ENCODE results near the gene DDX52. TPM values are rescaled to one million over a fixed set of nuclear protein-coding genes. Genes with fewer than 3 reads are reported as not detected.
"Not testable (repeated sequence)": the region's sequence is repeated elsewhere in the genome, so short reads cannot be mapped to it uniquely, and the experiment has no call there.

Gene DDX52, protein sequence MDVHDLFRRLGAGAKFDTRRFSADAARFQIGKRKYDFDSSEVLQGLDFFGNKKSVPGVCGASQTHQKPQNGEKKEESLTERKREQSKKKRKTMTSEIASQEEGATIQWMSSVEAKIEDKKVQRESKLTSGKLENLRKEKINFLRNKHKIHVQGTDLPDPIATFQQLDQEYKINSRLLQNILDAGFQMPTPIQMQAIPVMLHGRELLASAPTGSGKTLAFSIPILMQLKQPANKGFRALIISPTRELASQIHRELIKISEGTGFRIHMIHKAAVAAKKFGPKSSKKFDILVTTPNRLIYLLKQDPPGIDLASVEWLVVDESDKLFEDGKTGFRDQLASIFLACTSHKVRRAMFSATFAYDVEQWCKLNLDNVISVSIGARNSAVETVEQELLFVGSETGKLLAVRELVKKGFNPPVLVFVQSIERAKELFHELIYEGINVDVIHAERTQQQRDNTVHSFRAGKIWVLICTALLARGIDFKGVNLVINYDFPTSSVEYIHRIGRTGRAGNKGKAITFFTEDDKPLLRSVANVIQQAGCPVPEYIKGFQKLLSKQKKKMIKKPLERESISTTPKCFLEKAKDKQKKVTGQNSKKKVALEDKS
- total RNA-seq = 56.4 and 58.0 TPM in 2 replicates
- long read RNA-seq, full-length matches to known transcripts = 94 of 231 reads
- long read RNA-seq, partial matches to known transcripts = 111 of 231 reads
- long read RNA-seq, other reads (novel, unspliced or antisense) = 26 of 231 reads

DNA sequence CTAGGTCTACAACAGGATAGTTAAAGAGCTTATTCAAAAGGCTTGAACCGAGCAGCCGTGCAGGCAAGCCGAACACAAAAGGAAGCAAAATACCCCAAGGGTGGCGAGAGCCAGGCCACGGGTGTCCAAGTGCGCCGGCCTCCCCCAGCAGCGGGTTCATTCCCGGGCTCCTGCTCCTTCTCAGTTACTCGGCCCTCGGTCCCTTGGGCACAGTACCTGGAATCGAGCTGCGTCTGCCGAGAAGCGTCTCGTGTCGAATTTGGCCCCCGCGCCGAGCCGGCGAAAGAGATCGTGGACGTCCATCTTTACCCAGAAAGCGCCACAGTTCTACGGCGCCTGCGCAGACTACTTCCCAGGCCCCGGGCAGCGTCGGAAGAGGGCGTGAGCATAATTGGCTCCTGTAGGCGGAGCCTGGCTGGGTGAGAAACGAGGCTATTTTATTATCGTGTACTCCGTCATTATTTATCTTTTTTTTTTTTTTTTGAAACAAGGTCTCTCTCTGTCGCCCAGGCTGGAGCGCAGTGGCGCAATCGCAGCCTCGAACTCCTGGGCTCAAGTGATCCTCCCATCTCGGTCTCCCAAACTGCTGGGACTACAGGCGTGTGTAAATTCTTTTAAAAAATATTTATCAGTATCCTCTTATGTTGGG is at the start of gene DDX52:
DDX52 (minus strand) TSS at position 329 of the 649 bp plus-strand sequence; CDS start at position 303, 26 bp downstream.
- Mint-ChIP-seq H3K9me3 (no peaks in the 10 kb centered on the region), H3K27ac (ENCODE audit: unreplicated experiment) (peak within 1 kb of the TSS; percentile 92), H3K27me3 (ENCODE audit: low read depth) (peaks cover 49% of the 10 kb centered on the region), H3K36me3 (ENCODE audit: low read depth) (peaks cover 10% of the 10 kb centered on the region), H3K4me3 (peak within 1 kb of the TSS; percentile 94), H3K4me1 (peaks cover 22% of the 10 kb centered on the region)
- peak; percentile 78 for DNase-seq (ENCODE audit: low read depth, low spot score)
- TF ChIP-seq CTCF (conservative IDR thresholded peaks at IDR 0.05) = no peak

- Mint-ChIP-seq H3K27ac (ENCODE audit: unreplicated experiment) (no peak overlapping the region), H3K4me3 (no peak overlapping the region), H3K9me3 (no peaks in the 10 kb centered on the region), H3K27me3 (ENCODE audit: low read depth) (peaks cover 4% of the 10 kb centered on the region), H3K4me1 (peaks cover 3% of the 10 kb centered on the region), H3K36me3 (ENCODE audit: low read depth) (no peaks in the 10 kb centered on the region)
- no peak for TF ChIP-seq CTCF (conservative IDR thresholded peaks at IDR 0.05)
- no peak for DNase-seq (ENCODE audit: low read depth, low spot score)
Observed at GRCh38 chr17:37691807-37692206, 48.6 kb upstream of the DDX52 start.

- Mint-ChIP-seq H3K9me3 (no peaks in the 10 kb centered on the region), H3K4me3 (no peak overlapping the region), H3K27me3 (ENCODE audit: low read depth) (no peaks in the 10 kb centered on the region), H3K27ac (ENCODE audit: unreplicated experiment) (no peak overlapping the region), H3K4me1 (peaks cover 2% of the 10 kb centered on the region), H3K36me3 (ENCODE audit: low read depth) (no peaks in the 10 kb centered on the region)
- TF ChIP-seq CTCF (conservative IDR thresholded peaks at IDR 0.05) = no peak
- no peak for DNase-seq (ENCODE audit: low read depth, low spot score)
Observed at GRCh38 chr17:37689317-37689716, 46.1 kb upstream of the DDX52 start.

GRCh38 chr17:37683454-37683984 is 40.3 kb upstream of the DDX52 start:
- Mint-ChIP-seq H3K27me3 (ENCODE audit: low read depth) (peaks cover 2% of the 10 kb centered on the region), H3K36me3 (ENCODE audit: low read depth) (peaks cover under 1% of the 10 kb centered on the region), H3K27ac (ENCODE audit: unreplicated experiment) (peak overlapping the region; percentile 13), H3K4me3 (no peak overlapping the region), H3K4me1 (peaks cover 22% of the 10 kb centered on the region), H3K9me3 (peaks cover 4% of the 10 kb centered on the region)
- TF ChIP-seq CTCF (conservative IDR thresholded peaks at IDR 0.05) = no peak
- no peak for DNase-seq (ENCODE audit: low read depth, low spot score)

- peaks cover 7% of the 10 kb centered on the region for H3K9me3 Mint-ChIP-seq
- H3K27me3 Mint-ChIP-seq (ENCODE audit: low read depth) = peaks cover 8% of the 10 kb centered on the region
- no peak overlapping the region for H3K27ac Mint-ChIP-seq (ENCODE audit: unreplicated experiment)
- peaks cover 2% of the 10 kb centered on the region for H3K36me3 Mint-ChIP-seq (ENCODE audit: low read depth)
- H3K4me3 Mint-ChIP-seq = no peak overlapping the region
- peaks cover 26% of the 10 kb centered on the region for H3K4me1 Mint-ChIP-seq
- no peak for TF ChIP-seq CTCF (conservative IDR thresholded peaks at IDR 0.05)
- no peak for DNase-seq (ENCODE audit: low read depth, low spot score)
Observed at GRCh38 chr17:37682007-37682406, 38.8 kb upstream of the DDX52 start.

GRCh38 chr17:37679995-37680394 is 36.7 kb upstream of the DDX52 start:
- not testable (repeated sequence) for DNase-seq (ENCODE audit: low read depth, low spot score); H3K27ac Mint-ChIP-seq (ENCODE audit: unreplicated experiment)

More at GRCh38 chr17:37679995-37680394, 36.7 kb upstream of the DDX52 start:
- not testable (repeated sequence) for H3K9me3 Mint-ChIP-seq; H3K4me3 Mint-ChIP-seq; H3K27me3 Mint-ChIP-seq (ENCODE audit: low read depth); H3K36me3 Mint-ChIP-seq (ENCODE audit: low read depth)
- H3K4me1 Mint-ChIP-seq = peaks cover 39% of the 10 kb centered on the region
